ENCODE data around the gene IRF2BP2.

The IRF2BP2 gene

DNA sequence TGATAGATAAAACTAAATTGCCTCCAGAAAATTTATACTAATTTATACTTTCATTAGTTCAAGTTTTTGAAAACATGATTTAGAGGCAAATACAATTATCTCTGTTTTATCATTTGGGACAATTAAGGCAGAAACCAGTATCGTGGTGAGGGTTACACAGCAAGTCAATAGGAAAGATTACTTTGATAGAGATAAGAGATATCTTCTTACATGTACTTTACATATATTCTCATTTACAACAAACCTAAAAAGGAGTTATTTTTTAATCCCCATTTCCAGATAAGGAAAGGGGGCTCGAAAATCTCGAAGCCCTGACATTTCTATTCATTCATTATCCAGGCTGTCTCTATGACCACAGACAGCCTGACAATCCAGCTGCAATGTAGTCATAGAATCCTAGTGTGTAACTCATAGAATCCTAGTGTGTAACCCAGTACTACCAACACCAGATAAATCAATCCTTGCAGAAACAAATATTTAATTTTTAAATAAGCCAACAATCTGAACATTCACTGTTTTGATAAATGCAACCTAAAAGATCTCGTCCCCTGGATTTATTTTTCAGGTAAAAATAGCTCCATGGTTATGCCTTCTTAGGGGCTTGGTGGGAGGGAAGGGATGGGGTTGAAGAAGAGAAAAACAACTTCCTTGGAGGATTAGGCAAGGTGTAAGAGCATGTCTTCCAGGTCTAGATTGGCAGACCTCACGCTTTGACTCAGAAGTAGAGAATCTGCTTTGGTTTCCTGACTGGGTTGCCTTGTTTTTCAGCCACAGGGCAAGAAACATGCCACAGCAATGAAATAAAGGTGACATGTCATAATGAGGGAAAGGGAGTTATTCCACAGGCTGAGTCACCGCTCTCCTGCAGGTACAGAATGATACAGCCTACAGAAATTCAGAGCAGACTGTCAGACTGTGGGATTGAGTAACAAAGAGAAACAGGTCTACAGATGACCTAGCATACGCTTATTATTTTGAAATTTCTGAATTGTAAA, 45.6 kb downstream of the IRF2BP2 start:
- no peaks in the 10 kb centered on the region for H3K9me3 ChIP-seq (ENCODE audit: control insufficient read depth, insufficient read depth, low read depth, low read length)
- POLR2A ChIA-PET, result interaction anchor here (1.0 to 1.5 kb wide), 3 partner anchors 11 to 20 kb away, joined by 3 to 5 read pairs (median 4); no protein-coding TSS in a partner anchor
- TF ChIP-seq, protein P1, sequence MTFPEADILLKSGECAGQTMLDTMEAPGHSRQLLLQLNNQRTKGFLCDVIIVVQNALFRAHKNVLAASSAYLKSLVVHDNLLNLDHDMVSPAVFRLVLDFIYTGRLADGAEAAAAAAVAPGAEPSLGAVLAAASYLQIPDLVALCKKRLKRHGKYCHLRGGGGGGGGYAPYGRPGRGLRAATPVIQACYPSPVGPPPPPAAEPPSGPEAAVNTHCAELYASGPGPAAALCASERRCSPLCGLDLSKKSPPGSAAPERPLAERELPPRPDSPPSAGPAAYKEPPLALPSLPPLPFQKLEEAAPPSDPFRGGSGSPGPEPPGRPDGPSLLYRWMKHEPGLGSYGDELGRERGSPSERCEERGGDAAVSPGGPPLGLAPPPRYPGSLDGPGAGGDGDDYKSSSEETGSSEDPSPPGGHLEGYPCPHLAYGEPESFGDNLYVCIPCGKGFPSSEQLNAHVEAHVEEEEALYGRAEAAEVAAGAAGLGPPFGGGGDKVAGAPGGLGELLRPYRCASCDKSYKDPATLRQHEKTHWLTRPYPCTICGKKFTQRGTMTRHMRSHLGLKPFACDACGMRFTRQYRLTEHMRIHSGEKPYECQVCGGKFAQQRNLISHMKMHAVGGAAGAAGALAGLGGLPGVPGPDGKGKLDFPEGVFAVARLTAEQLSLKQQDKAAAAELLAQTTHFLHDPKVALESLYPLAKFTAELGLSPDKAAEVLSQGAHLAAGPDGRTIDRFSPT (tag by site-specific recombination; IDR thresholded peaks at IDR 0.05), result peak; percentile 70
- TF ChIP-seq ZNF221 (tag by site-specific recombination; IDR thresholded peaks at IDR 0.05; ENCODE audit: borderline replicate concordance) (no peak), ZNF24 (tag by site-specific recombination; IDR thresholded peaks at IDR 0.05) (peak; percentile 77), ZNF114 (tag by site-specific recombination; IDR thresholded peaks at IDR 0.05) (no peak), HOXA7 (CRISPR knock-in tag; IDR thresholded peaks at IDR 0.05; ENCODE audit: borderline replicate concordance) (no peak), ZNF747 (tag by site-specific recombination; IDR thresholded peaks at IDR 0.05) (no peak), GFI1B (tag by site-specific recombination; IDR thresholded peaks at IDR 0.05) (peak; percentile 42; the same call in 1 of the 2 replicates), SCRT2 (tag by site-specific recombination; IDR thresholded peaks at IDR 0.05) (peak; percentile 89), ZNF585B (tag by site-specific recombination; IDR thresholded peaks at IDR 0.05) (no peak), ZNF629 (tag by site-specific recombination; IDR thresholded peaks at IDR 0.05) (peak; percentile 94), ZIC2 (tag by site-specific recombination; IDR thresholded peaks at IDR 0.05) (no peak), ZFP37 (tag by site-specific recombination; IDR thresholded peaks at IDR 0.05) (peak; percentile 79), ZNF521 (tag by site-specific recombination; IDR thresholded peaks at IDR 0.05) (no peak), ZNF366 (tag by site-specific recombination; conservative IDR thresholded peaks at IDR 0.05) (peak; percentile 82), ZNF544 (tag by site-specific recombination; IDR thresholded peaks at IDR 0.05) (no peak), ZBTB17 (tag by site-specific recombination; IDR thresholded peaks at IDR 0.05) (peak; percentile 70), WT1 (tag by site-specific recombination; IDR thresholded peaks at IDR 0.05) (peak; percentile 98), ZNF600 (tag by site-specific recombination; IDR thresholded peaks at IDR 0.05) (peak; percentile 98), ZNF558 (tag by site-specific recombination; IDR thresholded peaks at IDR 0.05) (0 out of 2 replicates have a peak, but pooled peaks have one; percentile 54), PRDM1 (tag by site-specific recombination; IDR thresholded peaks at IDR 0.05) (peak; percentile 97)
- TF ChIP-seq, protein P2, sequence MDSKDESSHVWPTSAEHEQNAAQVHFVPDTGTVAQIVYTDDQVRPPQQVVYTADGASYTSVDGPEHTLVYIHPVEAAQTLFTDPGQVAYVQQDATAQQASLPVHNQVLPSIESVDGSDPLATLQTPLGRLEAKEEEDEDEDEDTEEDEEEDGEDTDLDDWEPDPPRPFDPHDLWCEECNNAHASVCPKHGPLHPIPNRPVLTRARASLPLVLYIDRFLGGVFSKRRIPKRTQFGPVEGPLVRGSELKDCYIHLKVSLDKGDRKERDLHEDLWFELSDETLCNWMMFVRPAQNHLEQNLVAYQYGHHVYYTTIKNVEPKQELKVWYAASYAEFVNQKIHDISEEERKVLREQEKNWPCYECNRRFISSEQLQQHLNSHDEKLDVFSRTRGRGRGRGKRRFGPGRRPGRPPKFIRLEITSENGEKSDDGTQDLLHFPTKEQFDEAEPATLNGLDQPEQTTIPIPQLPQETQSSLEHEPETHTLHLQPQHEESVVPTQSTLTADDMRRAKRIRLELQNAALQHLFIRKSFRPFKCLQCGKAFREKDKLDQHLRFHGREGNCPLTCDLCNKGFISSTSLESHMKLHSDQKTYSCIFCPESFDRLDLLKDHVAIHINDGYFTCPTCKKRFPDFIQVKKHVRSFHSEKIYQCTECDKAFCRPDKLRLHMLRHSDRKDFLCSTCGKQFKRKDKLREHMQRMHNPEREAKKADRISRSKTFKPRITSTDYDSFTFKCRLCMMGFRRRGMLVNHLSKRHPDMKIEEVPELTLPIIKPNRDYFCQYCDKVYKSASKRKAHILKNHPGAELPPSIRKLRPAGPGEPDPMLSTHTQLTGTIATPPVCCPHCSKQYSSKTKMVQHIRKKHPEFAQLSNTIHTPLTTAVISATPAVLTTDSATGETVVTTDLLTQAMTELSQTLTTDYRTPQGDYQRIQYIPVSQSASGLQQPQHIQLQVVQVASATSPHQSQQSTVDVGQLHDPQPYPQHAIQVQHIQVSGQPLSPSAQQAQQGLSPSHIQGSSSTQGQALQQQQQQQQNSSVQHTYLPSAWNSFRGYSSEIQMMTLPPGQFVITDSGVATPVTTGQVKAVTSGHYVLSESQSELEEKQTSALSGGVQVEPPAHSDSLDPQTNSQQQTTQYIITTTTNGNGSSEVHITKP (tag by site-specific recombination; IDR thresholded peaks at IDR 0.05), result no peak; the same call in 1 of the 2 replicates
- TF ChIP-seq, protein P3, sequence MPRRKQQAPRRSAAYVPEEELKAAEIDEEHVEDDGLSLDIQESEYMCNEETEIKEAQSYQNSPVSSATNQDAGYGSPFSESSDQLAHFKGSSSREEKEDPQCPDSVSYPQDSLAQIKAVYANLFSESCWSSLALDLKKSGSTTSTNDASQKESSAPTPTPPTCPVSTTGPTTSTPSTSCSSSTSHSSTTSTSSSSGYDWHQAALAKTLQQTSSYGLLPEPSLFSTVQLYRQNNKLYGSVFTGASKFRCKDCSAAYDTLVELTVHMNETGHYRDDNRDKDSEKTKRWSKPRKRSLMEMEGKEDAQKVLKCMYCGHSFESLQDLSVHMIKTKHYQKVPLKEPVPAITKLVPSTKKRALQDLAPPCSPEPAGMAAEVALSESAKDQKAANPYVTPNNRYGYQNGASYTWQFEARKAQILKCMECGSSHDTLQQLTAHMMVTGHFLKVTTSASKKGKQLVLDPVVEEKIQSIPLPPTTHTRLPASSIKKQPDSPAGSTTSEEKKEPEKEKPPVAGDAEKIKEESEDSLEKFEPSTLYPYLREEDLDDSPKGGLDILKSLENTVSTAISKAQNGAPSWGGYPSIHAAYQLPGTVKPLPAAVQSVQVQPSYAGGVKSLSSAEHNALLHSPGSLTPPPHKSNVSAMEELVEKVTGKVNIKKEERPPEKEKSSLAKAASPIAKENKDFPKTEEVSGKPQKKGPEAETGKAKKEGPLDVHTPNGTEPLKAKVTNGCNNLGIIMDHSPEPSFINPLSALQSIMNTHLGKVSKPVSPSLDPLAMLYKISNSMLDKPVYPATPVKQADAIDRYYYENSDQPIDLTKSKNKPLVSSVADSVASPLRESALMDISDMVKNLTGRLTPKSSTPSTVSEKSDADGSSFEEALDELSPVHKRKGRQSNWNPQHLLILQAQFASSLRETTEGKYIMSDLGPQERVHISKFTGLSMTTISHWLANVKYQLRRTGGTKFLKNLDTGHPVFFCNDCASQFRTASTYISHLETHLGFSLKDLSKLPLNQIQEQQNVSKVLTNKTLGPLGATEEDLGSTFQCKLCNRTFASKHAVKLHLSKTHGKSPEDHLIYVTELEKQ (tag by site-specific recombination; IDR thresholded peaks at IDR 0.05; ENCODE audit: borderline replicate concordance), result peak; percentile 68
- TF ChIP-seq, protein P4, sequence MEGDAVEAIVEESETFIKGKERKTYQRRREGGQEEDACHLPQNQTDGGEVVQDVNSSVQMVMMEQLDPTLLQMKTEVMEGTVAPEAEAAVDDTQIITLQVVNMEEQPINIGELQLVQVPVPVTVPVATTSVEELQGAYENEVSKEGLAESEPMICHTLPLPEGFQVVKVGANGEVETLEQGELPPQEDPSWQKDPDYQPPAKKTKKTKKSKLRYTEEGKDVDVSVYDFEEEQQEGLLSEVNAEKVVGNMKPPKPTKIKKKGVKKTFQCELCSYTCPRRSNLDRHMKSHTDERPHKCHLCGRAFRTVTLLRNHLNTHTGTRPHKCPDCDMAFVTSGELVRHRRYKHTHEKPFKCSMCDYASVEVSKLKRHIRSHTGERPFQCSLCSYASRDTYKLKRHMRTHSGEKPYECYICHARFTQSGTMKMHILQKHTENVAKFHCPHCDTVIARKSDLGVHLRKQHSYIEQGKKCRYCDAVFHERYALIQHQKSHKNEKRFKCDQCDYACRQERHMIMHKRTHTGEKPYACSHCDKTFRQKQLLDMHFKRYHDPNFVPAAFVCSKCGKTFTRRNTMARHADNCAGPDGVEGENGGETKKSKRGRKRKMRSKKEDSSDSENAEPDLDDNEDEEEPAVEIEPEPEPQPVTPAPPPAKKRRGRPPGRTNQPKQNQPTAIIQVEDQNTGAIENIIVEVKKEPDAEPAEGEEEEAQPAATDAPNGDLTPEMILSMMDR (tag by site-specific recombination; IDR thresholded peaks at IDR 0.05), result no peak
- TF ChIP-seq, protein P5, sequence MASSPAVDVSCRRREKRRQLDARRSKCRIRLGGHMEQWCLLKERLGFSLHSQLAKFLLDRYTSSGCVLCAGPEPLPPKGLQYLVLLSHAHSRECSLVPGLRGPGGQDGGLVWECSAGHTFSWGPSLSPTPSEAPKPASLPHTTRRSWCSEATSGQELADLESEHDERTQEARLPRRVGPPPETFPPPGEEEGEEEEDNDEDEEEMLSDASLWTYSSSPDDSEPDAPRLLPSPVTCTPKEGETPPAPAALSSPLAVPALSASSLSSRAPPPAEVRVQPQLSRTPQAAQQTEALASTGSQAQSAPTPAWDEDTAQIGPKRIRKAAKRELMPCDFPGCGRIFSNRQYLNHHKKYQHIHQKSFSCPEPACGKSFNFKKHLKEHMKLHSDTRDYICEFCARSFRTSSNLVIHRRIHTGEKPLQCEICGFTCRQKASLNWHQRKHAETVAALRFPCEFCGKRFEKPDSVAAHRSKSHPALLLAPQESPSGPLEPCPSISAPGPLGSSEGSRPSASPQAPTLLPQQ (tag by site-specific recombination; IDR thresholded peaks at IDR 0.05), result 0 out of 2 replicates have a peak, but pooled peaks have one; percentile 23

More for the DNA sequence above, 45.6 kb downstream of the IRF2BP2 start:
- Histone ChIP-seq H3K4me1 (ENCODE audit: control insufficient read depth, insufficient read depth, low read length) (peaks cover 14% of the 10 kb centered on the region), H3K27ac (ENCODE audit: extremely low read depth, low read depth, low read length) (no peak overlapping the region), H3K4me3 (ENCODE audit: low read depth, low read length) (no peak overlapping the region), H3K36me3 (ENCODE audit: control insufficient read depth in 2 of 2, insufficient read depth in 1 of 2, low read length in 2 of 2) (no peaks in the 10 kb centered on the region)
- CTCF ChIA-PET, result interaction anchor here (1.0 to 1.7 kb wide), 2 partner anchors 9 to 65 kb away, joined by 5 to 6 read pairs; no protein-coding TSS in a partner anchor

All from HEK293 (cell line).